ENCODE results near the gene LCE2C. TPM values are rescaled to one million over a fixed set of nuclear protein-coding genes. Genes with fewer than 3 reads are reported as not detected.

Gene LCE2C
- total RNA-seq, 1 experiment from 2014 or later = not detected

DNA sequence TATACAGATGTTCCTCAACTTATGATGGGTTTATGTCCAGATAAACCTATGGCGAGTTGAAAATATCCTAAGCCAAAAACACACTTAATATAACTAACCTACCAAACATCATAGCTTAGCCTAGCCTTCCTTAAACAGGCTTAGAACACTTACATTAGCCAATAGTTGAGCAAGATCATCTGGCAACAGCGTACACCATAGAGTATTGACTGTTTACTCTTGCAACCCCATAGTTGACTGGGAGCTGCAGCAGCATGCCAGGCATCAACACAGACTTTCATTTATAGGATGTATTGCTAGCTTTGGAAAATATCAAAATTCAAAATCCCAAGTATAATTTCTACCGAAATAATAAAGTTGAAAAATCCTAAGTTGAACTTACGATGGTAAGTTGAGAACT lies 17.4 kb upstream of the LCE2C start:
- ATAC-seq (no peak), DNase-seq (ENCODE audit: low read depth, low spot score) (no peak)
- Histone ChIP-seq H3K4me3 (ENCODE audit: low read depth in 2 of 2, low read length in 2 of 2) (no peak overlapping the region), H3K4me1 (ENCODE audit: control insufficient read depth, insufficient read depth, low read length) (no peaks in the 10 kb centered on the region), H3K36me3 (ENCODE audit: control insufficient read depth, insufficient read depth, low read length) (no peaks in the 10 kb centered on the region), H3K27me3 (ENCODE audit: control insufficient read depth, insufficient read depth, low read length) (peaks cover 10% of the 10 kb centered on the region), H3K9me3 (ENCODE audit: control insufficient read depth, insufficient read depth, low read depth, low read length) (no peaks in the 10 kb centered on the region), H3K27ac (ENCODE audit: low read length) (no peak overlapping the region)
- TF ChIP-seq TCF7L2 (IDR thresholded peaks at IDR 0.05; ENCODE audit: low read depth, low read length) (no peak), SIN3A (IDR thresholded peaks at IDR 0.05; ENCODE audit: borderline replicate concordance, insufficient read depth, low read depth, low read length) (no peak), POLR2AphosphoS5 (IDR thresholded peaks at IDR 0.05; ENCODE audit: low read depth, low read length) (no peak)
- TF ChIP-seq, protein P1, sequence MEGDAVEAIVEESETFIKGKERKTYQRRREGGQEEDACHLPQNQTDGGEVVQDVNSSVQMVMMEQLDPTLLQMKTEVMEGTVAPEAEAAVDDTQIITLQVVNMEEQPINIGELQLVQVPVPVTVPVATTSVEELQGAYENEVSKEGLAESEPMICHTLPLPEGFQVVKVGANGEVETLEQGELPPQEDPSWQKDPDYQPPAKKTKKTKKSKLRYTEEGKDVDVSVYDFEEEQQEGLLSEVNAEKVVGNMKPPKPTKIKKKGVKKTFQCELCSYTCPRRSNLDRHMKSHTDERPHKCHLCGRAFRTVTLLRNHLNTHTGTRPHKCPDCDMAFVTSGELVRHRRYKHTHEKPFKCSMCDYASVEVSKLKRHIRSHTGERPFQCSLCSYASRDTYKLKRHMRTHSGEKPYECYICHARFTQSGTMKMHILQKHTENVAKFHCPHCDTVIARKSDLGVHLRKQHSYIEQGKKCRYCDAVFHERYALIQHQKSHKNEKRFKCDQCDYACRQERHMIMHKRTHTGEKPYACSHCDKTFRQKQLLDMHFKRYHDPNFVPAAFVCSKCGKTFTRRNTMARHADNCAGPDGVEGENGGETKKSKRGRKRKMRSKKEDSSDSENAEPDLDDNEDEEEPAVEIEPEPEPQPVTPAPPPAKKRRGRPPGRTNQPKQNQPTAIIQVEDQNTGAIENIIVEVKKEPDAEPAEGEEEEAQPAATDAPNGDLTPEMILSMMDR (IDR thresholded peaks at IDR 0.05) = no peak
- TF ChIP-seq, protein P2, sequence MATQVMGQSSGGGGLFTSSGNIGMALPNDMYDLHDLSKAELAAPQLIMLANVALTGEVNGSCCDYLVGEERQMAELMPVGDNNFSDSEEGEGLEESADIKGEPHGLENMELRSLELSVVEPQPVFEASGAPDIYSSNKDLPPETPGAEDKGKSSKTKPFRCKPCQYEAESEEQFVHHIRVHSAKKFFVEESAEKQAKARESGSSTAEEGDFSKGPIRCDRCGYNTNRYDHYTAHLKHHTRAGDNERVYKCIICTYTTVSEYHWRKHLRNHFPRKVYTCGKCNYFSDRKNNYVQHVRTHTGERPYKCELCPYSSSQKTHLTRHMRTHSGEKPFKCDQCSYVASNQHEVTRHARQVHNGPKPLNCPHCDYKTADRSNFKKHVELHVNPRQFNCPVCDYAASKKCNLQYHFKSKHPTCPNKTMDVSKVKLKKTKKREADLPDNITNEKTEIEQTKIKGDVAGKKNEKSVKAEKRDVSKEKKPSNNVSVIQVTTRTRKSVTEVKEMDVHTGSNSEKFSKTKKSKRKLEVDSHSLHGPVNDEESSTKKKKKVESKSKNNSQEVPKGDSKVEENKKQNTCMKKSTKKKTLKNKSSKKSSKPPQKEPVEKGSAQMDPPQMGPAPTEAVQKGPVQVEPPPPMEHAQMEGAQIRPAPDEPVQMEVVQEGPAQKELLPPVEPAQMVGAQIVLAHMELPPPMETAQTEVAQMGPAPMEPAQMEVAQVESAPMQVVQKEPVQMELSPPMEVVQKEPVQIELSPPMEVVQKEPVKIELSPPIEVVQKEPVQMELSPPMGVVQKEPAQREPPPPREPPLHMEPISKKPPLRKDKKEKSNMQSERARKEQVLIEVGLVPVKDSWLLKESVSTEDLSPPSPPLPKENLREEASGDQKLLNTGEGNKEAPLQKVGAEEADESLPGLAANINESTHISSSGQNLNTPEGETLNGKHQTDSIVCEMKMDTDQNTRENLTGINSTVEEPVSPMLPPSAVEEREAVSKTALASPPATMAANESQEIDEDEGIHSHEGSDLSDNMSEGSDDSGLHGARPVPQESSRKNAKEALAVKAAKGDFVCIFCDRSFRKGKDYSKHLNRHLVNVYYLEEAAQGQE (IDR thresholded peaks at IDR 0.05; ENCODE audit: insufficient read depth in 1 of 2, low read depth in 2 of 2, low read length in 1 of 2) = no peak
- BruUV-seq (replicated peaks) = no TSS peak
- in situ Hi-C loops (cut with HindIII; ENCODE audit: low pct_unique_long_range_greater_than_20kb, low sequenced_read_pairs) = no loop called here
- ChIA-PET POLR2A (no interaction called here), CTCF (no interaction called here)
- intact Hi-C loops (cut with micrococcal nuclease; ENCODE audit: unreplicated experiment) = loop anchor here (5.0 to 10.0 kb wide), 2 partner anchors 210 to 567 kb away; no protein-coding TSS in a partner anchor

DNA sequence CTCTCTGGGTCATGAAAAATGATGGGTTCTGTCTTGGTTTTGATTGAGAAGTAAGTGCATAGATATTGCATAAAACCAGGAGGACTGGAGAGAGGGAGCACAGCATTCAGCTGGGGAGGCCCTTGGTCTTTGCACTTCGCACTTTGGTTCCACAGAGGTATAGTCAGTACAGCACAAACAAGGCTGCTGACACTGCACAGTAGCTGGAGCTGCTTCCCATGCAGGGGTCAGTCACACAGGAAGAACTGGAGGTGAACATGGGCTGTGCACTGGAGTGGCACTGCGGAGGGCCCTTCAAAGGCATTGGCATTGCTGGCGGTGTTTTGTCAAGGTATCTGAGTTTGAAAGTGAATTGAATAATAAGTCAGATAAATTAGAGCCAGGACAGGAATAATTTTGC lies 16.4 kb upstream of the LCE2C start:
- TF ChIP-seq, protein P2 (IDR thresholded peaks at IDR 0.05; ENCODE audit: insufficient read depth in 1 of 2, low read depth in 2 of 2, low read length in 1 of 2) = no peak
- TF ChIP-seq, protein P1 (IDR thresholded peaks at IDR 0.05) = no peak
- no peak for TF ChIP-seq TCF7L2 (IDR thresholded peaks at IDR 0.05; ENCODE audit: low read depth, low read length)
- no peak for TF ChIP-seq SIN3A (IDR thresholded peaks at IDR 0.05; ENCODE audit: borderline replicate concordance, insufficient read depth, low read depth, low read length)
- TF ChIP-seq POLR2AphosphoS5 (IDR thresholded peaks at IDR 0.05; ENCODE audit: low read depth, low read length) = no peak
- ATAC-seq = no peak
- POLR2A ChIA-PET = no interaction called here
- no peaks in the 10 kb centered on the region for H3K9me3 ChIP-seq (ENCODE audit: control insufficient read depth, insufficient read depth, low read depth, low read length)
- intact Hi-C loops (cut with micrococcal nuclease; ENCODE audit: unreplicated experiment) (loop anchor here (5.0 to 10.0 kb wide), 2 partner anchors 209 to 566 kb away; no protein-coding TSS in a partner anchor), in situ Hi-C loops (cut with HindIII; ENCODE audit: low pct_unique_long_range_greater_than_20kb, low sequenced_read_pairs) (no loop called here)
- DNase-seq (ENCODE audit: low read depth, low spot score) = no peak
- CTCF ChIA-PET = no interaction called here
- H3K27ac ChIP-seq (ENCODE audit: low read length) = no peak overlapping the region
- no peaks in the 10 kb centered on the region for H3K36me3 ChIP-seq (ENCODE audit: control insufficient read depth, insufficient read depth, low read length)
- H3K27me3 ChIP-seq (ENCODE audit: control insufficient read depth, insufficient read depth, low read length) = peaks cover 10% of the 10 kb centered on the region
- H3K4me3 ChIP-seq (ENCODE audit: low read depth in 2 of 2, low read length in 2 of 2) = no peak overlapping the region
- no TSS peak for BruUV-seq (replicated peaks)
- H3K4me1 ChIP-seq (ENCODE audit: control insufficient read depth, insufficient read depth, low read length) = no peaks in the 10 kb centered on the region

Data from Panc1 (cell line).